Endothelial cell (in vitro differentiated cells): ENCODE measurements around the gene DNMT3A. TPM values are rescaled to one million over a fixed set of nuclear protein-coding genes. Genes with fewer than 3 reads are reported as not detected.

Experiments
- DNase-seq: peaks from one replicate; pipeline ENCODE4 v3.0.0; 2021; ENCODE audit warnings: low spot score
- H3K27ac Mint-ChIP-seq: one replicate; pipeline ENCODE4 v1.8.0; 2021; ENCODE audit warnings: mixed read lengths, inconsistent platforms; ENCODE audit not compliant: unreplicated experiment
- H3K27me3 Mint-ChIP-seq: one replicate; pipeline ENCODE4 v1.8.0; 2021; ENCODE audit warnings: mild to moderate bottlenecking, moderate library complexity, mixed read lengths, inconsistent platforms; ENCODE audit not compliant: unreplicated experiment
- H3K36me3 Mint-ChIP-seq: one replicate; pipeline ENCODE4 v1.8.0; 2021; ENCODE audit warnings: mild to moderate bottlenecking, low read depth, mixed read lengths, inconsistent platforms; ENCODE audit not compliant: unreplicated experiment
- H3K4me1 Mint-ChIP-seq: one replicate; pipeline ENCODE4 v1.8.0; 2021; ENCODE audit warnings: mild to moderate bottlenecking, mixed read lengths, inconsistent platforms; ENCODE audit not compliant: unreplicated experiment
- H3K4me3 Mint-ChIP-seq: one replicate; pipeline ENCODE4 v1.8.0; 2021; ENCODE audit warnings: mild to moderate bottlenecking, mixed read lengths, inconsistent platforms; ENCODE audit not compliant: unreplicated experiment
- H3K9me3 Mint-ChIP-seq: one replicate; pipeline ENCODE4 v1.8.0; 2021; ENCODE audit warnings: mixed read lengths, inconsistent platforms; ENCODE audit not compliant: unreplicated experiment
- CTCF ChIP-seq: fragments of 200-600 bp; sonication (generic); IDR thresholded peaks from one replicate; pipeline ENCODE4 v1.5.0; 2021; ENCODE audit warnings: antibody characterized with exemption; ENCODE audit not compliant: unreplicated experiment
- total RNA-seq: library from RNA; stranded (reverse); fragmentation: NEBNext Ultra II Directional; extraction: Animal tissue kit (Norgen Biotek cat#: 25700); gene quantifications from one replicate; pipeline ENCODE4 v1.2.1, GENCODE V29; 2021; ENCODE audit not compliant: unreplicated experiment

DNMT3A gene
- total RNA-seq, 1 donor from 2014 or later, result 177 TPM

- H3K27ac Mint-ChIP-seq, result no peak overlapping the region
- DNase-seq, result peak; percentile 89
- H3K27me3 Mint-ChIP-seq, result peaks cover 15% of the 10 kb centered on the region
- H3K4me1 Mint-ChIP-seq, result peaks cover 4% of the 10 kb centered on the region
- no peaks in the 10 kb centered on the region for H3K36me3 Mint-ChIP-seq
- TF ChIP-seq CTCF, result peak; percentile 98
- no peak overlapping the region for H3K4me3 Mint-ChIP-seq
- no peaks in the 10 kb centered on the region for H3K9me3 Mint-ChIP-seq
Measured at GRCh38 chr2:25376750-25377621, 35.3 kb upstream of the DNMT3A start.

GRCh38 chr2:25375989-25376545, 34.3 kb upstream of the DNMT3A start:
- Mint-ChIP-seq H3K4me3 (peak overlapping the region; percentile 69), H3K27me3 (peaks cover 15% of the 10 kb centered on the region), H3K27ac (no peak overlapping the region), H3K9me3 (no peaks in the 10 kb centered on the region), H3K4me1 (peaks cover 4% of the 10 kb centered on the region), H3K36me3 (no peaks in the 10 kb centered on the region)
- DNase-seq, result no peak
- TF ChIP-seq CTCF, result no peak

GRCh38 chr2:25375371-25375988, 33.8 kb upstream of the DNMT3A start:
- no peak for TF ChIP-seq CTCF
- H3K4me1 Mint-ChIP-seq, result peaks cover 4% of the 10 kb centered on the region
- no peaks in the 10 kb centered on the region for H3K9me3 Mint-ChIP-seq
- no peak for DNase-seq
- H3K4me3 Mint-ChIP-seq, result no peak overlapping the region
- no peak overlapping the region for H3K27ac Mint-ChIP-seq
- peaks cover 15% of the 10 kb centered on the region for H3K27me3 Mint-ChIP-seq
- H3K36me3 Mint-ChIP-seq, result no peaks in the 10 kb centered on the region

GRCh38 chr2:25374827-25375226, 33.1 kb upstream of the DNMT3A start:
- peaks cover 14% of the 10 kb centered on the region for H3K27me3 Mint-ChIP-seq
- no peak for DNase-seq
- H3K4me3 Mint-ChIP-seq, result no peak overlapping the region
- TF ChIP-seq CTCF, result no peak
- peaks cover 4% of the 10 kb centered on the region for H3K4me1 Mint-ChIP-seq
- H3K9me3 Mint-ChIP-seq, result no peaks in the 10 kb centered on the region
- H3K36me3 Mint-ChIP-seq, result no peaks in the 10 kb centered on the region
- H3K27ac Mint-ChIP-seq, result no peak overlapping the region
